Suprapubic skin (tissue), 4 donors: ENCODE results near the gene RNF145. TPM values are rescaled to one million over a fixed set of nuclear protein-coding genes. Genes with fewer than 3 reads are reported as not detected.

Experiments
- DNase-seq, 2 donors: peaks; one replicate each; pipeline ENCODE4 v3.0.0-alpha.2; 2019; ENCODE audit warnings: low spot score in 2 of 2
- H3K27ac ChIP-seq: fragments of 200-600 bp; sonication (generic); one replicate; pipeline ENCODE4 v1.5.1; 2019
- H3K27me3 ChIP-seq: fragments of 200-600 bp; sonication (generic); one replicate; pipeline ENCODE4 v1.5.1; 2019
- H3K36me3 ChIP-seq: fragments of 200-600 bp; sonication (generic); one replicate; pipeline ENCODE4 v1.5.1; 2019
- H3K4me1 ChIP-seq: fragments of 200-600 bp; sonication (generic); one replicate; pipeline ENCODE4 v1.5.1; 2019
- H3K4me3 ChIP-seq: fragments of 200-600 bp; sonication (generic); one replicate; pipeline ENCODE4 v1.5.1; 2019; ENCODE audit warnings: mild to moderate bottlenecking
- H3K9me3 ChIP-seq: fragments of 200-600 bp; sonication (generic); one replicate; pipeline ENCODE4 v1.5.1; 2019
- EP300 ChIP-seq: sonication (generic); formaldehyde crosslinking; IDR thresholded peaks from one replicate; pipeline ENCODE4 v1.6.1; 2017; ENCODE audit warnings: antibody characterized with exemption
- POLR2A ChIP-seq, 2 donors: fragments of 450-650 bp; IDR thresholded peaks; one replicate each; pipeline ENCODE4 v1.6.1; 2017; ENCODE audit warnings: antibody characterized with exemption in 2 of 2, mild to moderate bottlenecking in 2 of 2, moderate library complexity in 2 of 2
- POLR2AphosphoS5 ChIP-seq, 3 donors: sonication (generic); formaldehyde crosslinking; IDR thresholded peaks; one replicate each; pipeline ENCODE4 v1.6.1; 2017; ENCODE audit warnings: antibody characterized with exemption in 3 of 3
- WGBS: methylation state at CpG from one replicate; pipeline ENCODE4 v1.1.5; 2018; 5-methylcytosine and 5-hydroxymethylcytosine counted together
- total RNA-seq, 4 donors: library from RNA; depleted of rRNA; stranded (reverse); fragments of >200 nt; gene quantifications; one replicate each; pipeline ENCODE4 v1.1.0, GENCODE V29; 2016
- TF ChIP-seq, protein P1 (sequence below), 2 donors: fragments of 200-600 bp in 1 of 2; fragments of 450-650 bp in 1 of 2; sonication (generic) in 1 of 2; IDR thresholded peaks; one replicate each; pipeline ENCODE4 v1.5.1; 2016 to 2019; ENCODE audit warnings: antibody characterized with exemption in 2 of 2, mild to moderate bottlenecking in 1 of 2, moderate library complexity in 1 of 2

Gene RNF145
- total RNA-seq, 4 donors from 2014 or later: 37.4 to 57.0 (median 48.2) TPM

DNA sequence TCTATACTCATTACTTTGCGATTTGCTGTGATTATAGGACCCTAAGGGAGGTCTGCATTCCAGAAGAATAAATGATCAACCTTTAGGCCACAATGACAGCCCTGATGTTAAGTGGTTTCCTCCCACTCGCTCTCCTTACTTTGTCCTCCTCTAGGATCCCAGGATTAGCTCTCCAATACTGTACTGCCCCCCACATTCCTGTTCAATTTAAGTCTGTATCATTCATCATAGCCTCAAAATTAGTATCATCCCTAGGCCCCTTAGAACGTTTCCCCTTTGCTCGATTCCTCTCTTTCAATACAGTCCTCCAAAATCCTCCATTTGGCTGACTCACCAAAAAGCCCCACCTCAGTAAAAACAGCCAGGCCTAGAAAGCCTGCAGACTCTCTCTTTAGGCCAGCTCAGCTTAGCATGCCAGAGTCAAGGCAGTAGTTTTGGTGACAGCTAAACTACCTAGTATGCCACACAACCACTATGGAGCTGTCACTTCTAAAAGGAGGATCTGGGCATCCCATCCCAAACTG is 24.4 kb downstream of the RNF145 start:
- Histone ChIP-seq H3K4me1 (peaks cover 31% of the 10 kb centered on the region), H3K9me3 (no peaks in the 10 kb centered on the region), H3K36me3 (peaks cover 11% of the 10 kb centered on the region), H3K27ac (no peak overlapping the region), H3K4me3 (no peak overlapping the region), H3K27me3 (no peaks in the 10 kb centered on the region)
- DNase-seq: no peak
- TF ChIP-seq POLR2A (IDR thresholded peaks at IDR 0.05) (no peak), EP300 (no peak), POLR2AphosphoS5 (IDR thresholded peaks at IDR 0.05) (no peak)
- TF ChIP-seq, protein P1, sequence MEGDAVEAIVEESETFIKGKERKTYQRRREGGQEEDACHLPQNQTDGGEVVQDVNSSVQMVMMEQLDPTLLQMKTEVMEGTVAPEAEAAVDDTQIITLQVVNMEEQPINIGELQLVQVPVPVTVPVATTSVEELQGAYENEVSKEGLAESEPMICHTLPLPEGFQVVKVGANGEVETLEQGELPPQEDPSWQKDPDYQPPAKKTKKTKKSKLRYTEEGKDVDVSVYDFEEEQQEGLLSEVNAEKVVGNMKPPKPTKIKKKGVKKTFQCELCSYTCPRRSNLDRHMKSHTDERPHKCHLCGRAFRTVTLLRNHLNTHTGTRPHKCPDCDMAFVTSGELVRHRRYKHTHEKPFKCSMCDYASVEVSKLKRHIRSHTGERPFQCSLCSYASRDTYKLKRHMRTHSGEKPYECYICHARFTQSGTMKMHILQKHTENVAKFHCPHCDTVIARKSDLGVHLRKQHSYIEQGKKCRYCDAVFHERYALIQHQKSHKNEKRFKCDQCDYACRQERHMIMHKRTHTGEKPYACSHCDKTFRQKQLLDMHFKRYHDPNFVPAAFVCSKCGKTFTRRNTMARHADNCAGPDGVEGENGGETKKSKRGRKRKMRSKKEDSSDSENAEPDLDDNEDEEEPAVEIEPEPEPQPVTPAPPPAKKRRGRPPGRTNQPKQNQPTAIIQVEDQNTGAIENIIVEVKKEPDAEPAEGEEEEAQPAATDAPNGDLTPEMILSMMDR (IDR thresholded peaks at IDR 0.05): no peak
- WGBS: 43% methylated on average over 4 of the region's 4 CpGs

DNA sequence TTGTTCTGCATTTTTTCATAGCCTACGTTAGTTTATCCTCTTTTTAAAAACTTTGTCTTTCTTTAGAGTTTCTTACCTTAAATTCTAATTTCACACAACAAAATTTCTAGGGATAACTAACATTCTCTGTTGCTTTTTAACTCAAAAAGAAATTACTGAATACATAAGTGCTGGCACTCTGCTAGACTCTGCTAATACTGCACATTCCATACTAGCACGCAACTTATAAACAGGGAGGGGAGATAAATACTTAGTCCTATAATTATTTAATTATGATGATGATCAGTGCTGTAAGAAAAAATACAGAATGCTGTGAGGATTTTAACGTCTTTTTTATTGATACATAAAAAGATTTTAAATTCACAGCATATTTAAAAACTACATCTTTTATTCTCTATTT is 25.1 kb downstream of the RNF145 start:
- Histone ChIP-seq H3K36me3 (peaks cover 6% of the 10 kb centered on the region), H3K27me3 (no peaks in the 10 kb centered on the region), H3K4me1 (peaks cover 31% of the 10 kb centered on the region), H3K27ac (no peak overlapping the region), H3K4me3 (no peak overlapping the region), H3K9me3 (no peaks in the 10 kb centered on the region)
- no peak for DNase-seq
- WGBS: 72% methylated on average over 3 of the region's 3 CpGs
- TF ChIP-seq, protein P1 (IDR thresholded peaks at IDR 0.05): no peak
- TF ChIP-seq POLR2AphosphoS5 (IDR thresholded peaks at IDR 0.05): no peak
- TF ChIP-seq EP300: no peak
- no peak for TF ChIP-seq POLR2A (IDR thresholded peaks at IDR 0.05)

DNA sequence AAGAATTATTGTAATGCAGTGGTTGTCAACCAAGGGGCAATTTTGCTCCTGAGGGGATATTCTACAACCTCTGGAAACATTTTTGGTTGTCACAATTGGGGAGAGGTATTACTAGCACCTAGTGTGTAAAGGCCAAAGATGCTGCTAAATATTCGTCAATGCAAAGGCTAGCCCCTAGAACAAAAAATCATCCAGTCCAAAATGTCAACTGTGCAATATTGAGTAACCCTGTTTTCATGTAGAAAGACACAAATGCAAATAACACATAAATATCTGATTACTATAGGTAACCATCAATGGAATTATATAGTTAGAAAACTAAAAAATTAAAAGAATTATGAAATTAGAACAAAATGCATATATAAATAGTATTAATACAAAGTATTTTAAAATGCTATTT is 26.1 kb downstream of the RNF145 start:
- WGBS: 0% methylated on average over 1 of the region's 1 CpG
- peaks cover 35% of the 10 kb centered on the region for H3K4me1 ChIP-seq
- no peaks in the 10 kb centered on the region for H3K27me3 ChIP-seq
- no peak overlapping the region for H3K4me3 ChIP-seq
- no peak for TF ChIP-seq POLR2AphosphoS5 (IDR thresholded peaks at IDR 0.05)
- no peak for TF ChIP-seq POLR2A (IDR thresholded peaks at IDR 0.05)
- TF ChIP-seq, protein P1 (IDR thresholded peaks at IDR 0.05): no peak
- no peak for TF ChIP-seq EP300
- no peak overlapping the region for H3K27ac ChIP-seq
- H3K36me3 ChIP-seq: peaks cover 6% of the 10 kb centered on the region
- no peak for DNase-seq
- no peaks in the 10 kb centered on the region for H3K9me3 ChIP-seq

DNA sequence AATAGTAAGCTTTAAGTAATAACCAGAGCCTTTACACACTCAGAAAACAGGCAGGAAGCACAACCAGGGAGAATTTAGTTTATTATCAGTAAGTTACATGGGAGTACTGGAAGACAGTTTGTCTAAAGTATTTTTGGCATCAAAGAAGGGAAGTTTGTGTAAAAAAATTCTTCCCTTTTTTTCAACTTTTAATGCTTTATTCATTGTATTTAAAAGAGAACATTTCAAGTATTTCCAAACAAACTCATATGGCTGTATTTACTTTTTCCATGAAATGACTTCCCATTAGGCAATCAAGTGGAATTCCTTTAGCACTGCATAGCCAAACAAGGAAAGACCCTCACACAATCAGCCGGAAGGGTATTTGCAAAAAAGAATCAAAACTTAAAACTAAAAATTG is 26.7 kb downstream of the RNF145 start:
- DNase-seq: no peak
- H3K27ac ChIP-seq: no peak overlapping the region
- peaks cover 3% of the 10 kb centered on the region for H3K36me3 ChIP-seq
- no peak overlapping the region for H3K4me3 ChIP-seq
- WGBS: 70% methylated on average over 1 of the region's 1 CpG
- no peaks in the 10 kb centered on the region for H3K9me3 ChIP-seq
- no peaks in the 10 kb centered on the region for H3K27me3 ChIP-seq
- TF ChIP-seq POLR2A (IDR thresholded peaks at IDR 0.05): no peak
- TF ChIP-seq, protein P1 (IDR thresholded peaks at IDR 0.05): no peak
- no peak for TF ChIP-seq EP300
- no peak for TF ChIP-seq POLR2AphosphoS5 (IDR thresholded peaks at IDR 0.05)
- H3K4me1 ChIP-seq: peaks cover 36% of the 10 kb centered on the region

DNA sequence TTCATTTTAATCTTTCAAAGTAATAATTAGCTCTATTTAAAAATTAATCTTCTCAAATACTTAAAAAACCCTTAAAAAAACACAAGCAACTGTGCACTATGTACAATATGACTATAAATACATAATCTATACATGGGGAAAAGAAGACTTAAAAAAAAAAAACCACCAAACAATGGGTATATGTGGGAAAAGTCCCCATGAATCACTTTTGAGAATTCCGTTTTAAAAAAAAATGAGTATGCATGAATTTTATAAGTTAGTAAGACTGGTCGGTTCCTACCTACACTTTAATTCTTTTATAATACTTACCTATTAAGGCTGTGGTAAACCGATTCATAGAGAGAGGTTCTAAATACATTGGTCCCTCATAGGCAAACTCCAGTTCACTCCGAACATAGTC is 27.7 kb downstream of the RNF145 start:
- no peak overlapping the region for H3K27ac ChIP-seq
- 87% methylated on average over 4 of the region's 4 CpGs for WGBS

More for the DNA sequence above, 27.7 kb downstream of the RNF145 start:
- no peaks in the 10 kb centered on the region for H3K9me3 ChIP-seq
- no peaks in the 10 kb centered on the region for H3K36me3 ChIP-seq
- TF ChIP-seq POLR2AphosphoS5 (IDR thresholded peaks at IDR 0.05) (no peak), POLR2A (IDR thresholded peaks at IDR 0.05) (no peak), EP300 (no peak)
- TF ChIP-seq, protein P1 (IDR thresholded peaks at IDR 0.05): no peak
- H3K4me3 ChIP-seq: no peak overlapping the region
- peaks cover 36% of the 10 kb centered on the region for H3K4me1 ChIP-seq
- DNase-seq: no peak
- H3K27me3 ChIP-seq: no peaks in the 10 kb centered on the region
